ENCODE measurements around the gene SOX5.

DNA sequence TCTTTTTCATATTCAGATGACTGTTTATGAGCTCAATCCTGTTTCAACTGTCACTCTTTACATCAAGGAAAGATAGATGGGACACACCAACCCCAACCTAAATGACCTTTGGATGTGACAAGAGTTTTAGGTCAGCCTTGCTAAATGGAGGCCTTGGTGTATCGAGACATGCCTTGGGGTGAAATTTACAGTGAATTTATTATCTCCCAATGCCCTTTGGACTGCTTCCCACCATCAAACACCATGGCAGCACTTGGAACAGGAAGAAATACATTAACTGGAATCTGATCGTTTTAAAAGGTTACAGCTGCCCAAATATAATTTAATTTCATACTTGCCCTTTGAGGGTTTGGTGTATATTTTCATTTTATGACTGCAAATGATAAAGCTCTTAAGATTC lies 327.6 kb downstream of the SOX5 start:
- TF ChIP-seq POLR2A (IDR thresholded peaks at IDR 0.05) (no peak), POLR2AphosphoS5 (IDR thresholded peaks at IDR 0.05) (no peak)
- TF ChIP-seq, protein P1, sequence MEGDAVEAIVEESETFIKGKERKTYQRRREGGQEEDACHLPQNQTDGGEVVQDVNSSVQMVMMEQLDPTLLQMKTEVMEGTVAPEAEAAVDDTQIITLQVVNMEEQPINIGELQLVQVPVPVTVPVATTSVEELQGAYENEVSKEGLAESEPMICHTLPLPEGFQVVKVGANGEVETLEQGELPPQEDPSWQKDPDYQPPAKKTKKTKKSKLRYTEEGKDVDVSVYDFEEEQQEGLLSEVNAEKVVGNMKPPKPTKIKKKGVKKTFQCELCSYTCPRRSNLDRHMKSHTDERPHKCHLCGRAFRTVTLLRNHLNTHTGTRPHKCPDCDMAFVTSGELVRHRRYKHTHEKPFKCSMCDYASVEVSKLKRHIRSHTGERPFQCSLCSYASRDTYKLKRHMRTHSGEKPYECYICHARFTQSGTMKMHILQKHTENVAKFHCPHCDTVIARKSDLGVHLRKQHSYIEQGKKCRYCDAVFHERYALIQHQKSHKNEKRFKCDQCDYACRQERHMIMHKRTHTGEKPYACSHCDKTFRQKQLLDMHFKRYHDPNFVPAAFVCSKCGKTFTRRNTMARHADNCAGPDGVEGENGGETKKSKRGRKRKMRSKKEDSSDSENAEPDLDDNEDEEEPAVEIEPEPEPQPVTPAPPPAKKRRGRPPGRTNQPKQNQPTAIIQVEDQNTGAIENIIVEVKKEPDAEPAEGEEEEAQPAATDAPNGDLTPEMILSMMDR (IDR thresholded peaks at IDR 0.05), result no peak

All from breast epithelium (tissue), 3 donors.